Astrocyte (in vitro differentiated cells and primary cell): ENCODE results near the gene DSG3.

ENCODE experiments used
- CTCF ChIP-seq: IDR thresholded peaks from 2 replicates; pipeline ENCODE4 v1.5.1; 2011; ENCODE audit warnings: low read depth, mild to moderate bottlenecking, inconsistent platforms, low read length, moderate library complexity; ENCODE audit not compliant: insufficient read depth
- EZH2 ChIP-seq: IDR thresholded peaks from 2 replicates; pipeline ENCODE4 v1.6.1; 2012; ENCODE audit warnings: mild to moderate bottlenecking, low read length, inconsistent platforms; ENCODE audit not compliant: insufficient read depth

GRCh38 chr18:31436825-31437224 is 10.7 kb upstream of the DSG3 start:
- no peak for TF ChIP-seq EZH2
- no peak for TF ChIP-seq CTCF
